GM18909 (cell line): ENCODE results near the gene BTNL2.
"Not testable (repeated sequence)": the region's sequence is repeated elsewhere in the genome, so short reads cannot be mapped to it uniquely, and the experiment has no call there.

Source experiments
- ATAC-seq: cut with Tn5 transposase; IDR thresholded peaks from one replicate; pipeline ENCODE4 v1.9.1; 2021; ENCODE audit warnings: mild to moderate bottlenecking; ENCODE audit not compliant: unreplicated experiment, poor library complexity

Gene BTNL2, protein sequence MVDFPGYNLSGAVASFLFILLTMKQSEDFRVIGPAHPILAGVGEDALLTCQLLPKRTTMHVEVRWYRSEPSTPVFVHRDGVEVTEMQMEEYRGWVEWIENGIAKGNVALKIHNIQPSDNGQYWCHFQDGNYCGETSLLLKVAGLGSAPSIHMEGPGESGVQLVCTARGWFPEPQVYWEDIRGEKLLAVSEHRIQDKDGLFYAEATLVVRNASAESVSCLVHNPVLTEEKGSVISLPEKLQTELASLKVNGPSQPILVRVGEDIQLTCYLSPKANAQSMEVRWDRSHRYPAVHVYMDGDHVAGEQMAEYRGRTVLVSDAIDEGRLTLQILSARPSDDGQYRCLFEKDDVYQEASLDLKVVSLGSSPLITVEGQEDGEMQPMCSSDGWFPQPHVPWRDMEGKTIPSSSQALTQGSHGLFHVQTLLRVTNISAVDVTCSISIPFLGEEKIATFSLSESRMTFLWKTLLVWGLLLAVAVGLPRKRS

DNA sequence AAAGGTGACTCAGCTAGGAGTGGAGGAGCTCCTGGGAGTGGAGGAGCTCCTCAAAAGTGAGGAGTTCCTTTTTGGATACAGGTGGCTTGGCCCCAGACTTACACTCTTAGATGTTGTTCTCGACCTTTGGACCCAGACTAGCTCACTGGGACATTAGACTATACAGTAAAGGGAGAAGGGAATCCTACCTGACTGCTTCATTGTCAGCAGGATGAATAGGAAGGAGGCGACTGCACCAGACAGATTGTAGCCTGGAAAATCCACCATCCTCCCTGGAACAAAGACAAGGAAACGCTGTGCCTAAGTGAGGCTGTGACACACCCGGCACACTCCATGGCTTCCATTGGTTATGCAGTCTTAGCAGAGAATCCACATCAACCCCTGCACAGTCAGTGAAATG lies at the start of gene BTNL2:
BTNL2 (minus strand) TSS at position 325 of the 400 bp plus-strand sequence; CDS start at position 267, 58 bp downstream.
- no peak for ATAC-seq

DNA sequence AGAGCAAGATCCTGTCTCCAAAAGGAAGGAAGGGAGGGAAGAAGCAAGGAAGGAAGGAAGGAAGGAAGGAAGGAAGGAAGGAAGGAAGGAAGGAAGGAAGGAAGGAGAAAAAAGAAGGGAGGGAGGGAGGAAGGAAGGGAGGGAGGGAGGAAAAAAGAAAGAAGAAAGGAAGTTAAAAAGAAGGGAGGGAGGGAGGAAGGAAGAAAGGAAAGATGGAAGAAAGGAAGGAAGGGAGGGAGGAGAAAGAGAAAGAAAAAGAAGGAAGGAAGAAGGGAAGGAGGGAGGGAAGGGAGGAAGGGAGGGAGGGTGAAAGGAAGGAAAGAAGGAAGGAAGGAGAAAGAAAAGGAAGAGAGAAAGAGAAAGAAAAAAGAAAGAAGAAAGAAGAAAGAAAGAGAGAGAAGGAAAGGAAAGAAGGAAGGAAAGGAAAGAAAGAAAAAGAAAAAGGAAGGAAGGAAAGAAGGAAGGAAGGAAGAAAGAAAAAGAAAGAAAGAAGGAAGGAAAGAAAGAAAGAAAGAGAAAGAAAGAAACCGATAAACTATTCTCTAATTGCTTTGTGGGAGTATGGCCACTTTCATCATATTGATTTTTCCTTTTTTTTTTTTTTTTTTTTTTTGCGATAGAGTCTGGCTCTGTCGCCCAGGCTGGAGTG lies 42.2 kb upstream of the BTNL2 start:
- no peak for ATAC-seq

DNA sequence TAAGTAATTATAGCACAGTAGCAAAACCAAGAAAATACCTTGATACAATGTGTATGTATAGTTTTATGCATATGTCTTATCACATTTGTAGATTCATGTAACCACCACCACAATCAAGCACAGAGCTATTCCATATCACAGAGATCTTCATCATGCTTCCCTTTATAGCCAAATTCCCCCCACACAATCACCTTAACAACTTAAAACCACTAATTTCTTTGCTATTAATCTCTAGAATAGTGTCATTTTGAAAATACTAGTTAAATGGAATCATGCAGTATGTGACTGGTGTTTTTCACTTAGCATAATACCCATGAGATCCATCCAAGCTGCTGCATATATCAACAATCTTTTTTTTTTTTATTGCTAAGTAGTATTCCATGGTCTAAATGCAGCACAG lies 41.0 kb upstream of the BTNL2 start:
- no peak for ATAC-seq

DNA sequence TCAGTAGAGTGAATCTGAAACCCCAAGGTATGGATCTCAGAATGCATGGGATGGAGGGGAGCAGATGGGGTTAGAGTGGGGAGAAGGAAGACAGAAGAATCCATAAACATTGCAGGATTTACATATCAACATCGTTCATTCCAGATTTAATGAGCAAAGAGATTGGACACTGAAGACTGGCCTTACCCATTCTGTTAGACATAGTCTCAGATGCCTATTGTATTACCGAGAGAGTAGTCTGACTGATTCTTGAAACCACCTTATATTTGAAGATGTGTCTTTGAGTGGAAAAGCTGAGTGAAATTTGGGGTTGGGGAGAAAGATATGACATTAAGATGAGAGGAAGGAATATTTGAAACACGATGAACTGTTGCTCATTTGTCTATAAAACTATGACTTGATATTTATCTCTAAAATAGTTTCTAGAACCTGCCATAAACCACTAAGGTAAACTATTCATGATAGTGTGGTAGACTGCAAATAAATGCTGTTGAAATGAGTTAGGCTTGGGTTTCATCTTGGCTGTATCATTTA lies 38.4 kb upstream of the BTNL2 start:
- ATAC-seq = no peak

DNA sequence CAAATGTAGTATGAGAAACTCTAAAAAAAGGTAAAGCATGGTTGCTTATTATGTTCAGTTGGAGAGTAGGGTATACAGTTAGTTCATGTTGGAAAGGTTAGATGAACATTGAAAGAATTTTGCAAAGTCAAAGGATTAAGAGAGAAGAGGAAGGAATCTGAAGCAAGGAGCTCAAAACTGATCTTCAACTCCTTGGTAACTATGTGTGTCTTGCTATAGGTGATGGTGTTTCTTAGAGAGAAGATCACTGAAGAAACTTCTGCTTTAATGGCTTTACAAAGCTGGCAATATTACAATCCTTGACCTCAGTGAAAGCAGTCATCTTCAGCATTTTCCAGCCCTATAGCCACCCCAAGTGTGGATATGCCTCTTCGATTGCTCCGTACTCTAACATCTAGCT lies 37.5 kb upstream of the BTNL2 start:
- no peak for ATAC-seq

DNA sequence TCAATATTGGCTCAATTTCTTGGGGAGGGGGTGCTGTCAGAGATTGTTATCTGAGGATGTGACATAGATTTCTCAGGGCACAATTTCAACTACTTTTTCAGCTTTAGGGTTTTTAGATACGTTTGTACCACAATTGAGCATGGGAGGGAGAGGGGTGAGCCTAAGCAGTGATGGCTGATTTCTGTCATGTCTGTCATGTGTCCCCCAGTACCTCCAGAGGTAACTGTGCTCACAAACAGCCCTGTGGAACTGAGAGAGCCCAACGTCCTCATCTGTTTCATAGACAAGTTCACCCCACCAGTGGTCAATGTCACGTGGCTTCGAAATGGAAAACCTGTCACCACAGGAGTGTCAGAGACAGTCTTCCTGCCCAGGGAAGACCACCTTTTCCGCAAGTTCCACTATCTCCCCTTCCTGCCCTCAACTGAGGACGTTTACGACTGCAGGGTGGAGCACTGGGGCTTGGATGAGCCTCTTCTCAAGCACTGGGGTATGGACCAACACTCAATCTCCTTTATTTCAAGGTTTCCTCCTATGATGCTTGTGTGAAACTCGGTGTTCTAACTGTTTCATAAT lies 36.1 kb upstream of the BTNL2 start:
- no peak for ATAC-seq

DNA sequence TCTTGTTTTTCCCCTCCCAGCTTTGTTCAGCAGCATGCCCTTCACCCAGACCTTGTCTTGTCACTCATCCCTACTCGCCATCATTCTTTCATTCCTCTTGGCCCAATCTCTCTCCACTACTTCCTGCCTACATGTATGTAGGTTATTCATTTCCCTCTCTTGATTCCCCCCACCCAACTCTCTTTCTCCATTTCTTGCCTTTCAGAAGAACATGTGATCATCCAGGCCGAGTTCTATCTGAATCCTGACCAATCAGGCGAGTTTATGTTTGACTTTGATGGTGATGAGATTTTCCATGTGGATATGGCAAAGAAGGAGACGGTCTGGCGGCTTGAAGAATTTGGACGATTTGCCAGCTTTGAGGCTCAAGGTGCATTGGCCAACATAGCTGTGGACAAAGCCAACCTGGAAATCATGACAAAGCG lies 35.3 kb upstream of the BTNL2 start:
- no peak for ATAC-seq

DNA sequence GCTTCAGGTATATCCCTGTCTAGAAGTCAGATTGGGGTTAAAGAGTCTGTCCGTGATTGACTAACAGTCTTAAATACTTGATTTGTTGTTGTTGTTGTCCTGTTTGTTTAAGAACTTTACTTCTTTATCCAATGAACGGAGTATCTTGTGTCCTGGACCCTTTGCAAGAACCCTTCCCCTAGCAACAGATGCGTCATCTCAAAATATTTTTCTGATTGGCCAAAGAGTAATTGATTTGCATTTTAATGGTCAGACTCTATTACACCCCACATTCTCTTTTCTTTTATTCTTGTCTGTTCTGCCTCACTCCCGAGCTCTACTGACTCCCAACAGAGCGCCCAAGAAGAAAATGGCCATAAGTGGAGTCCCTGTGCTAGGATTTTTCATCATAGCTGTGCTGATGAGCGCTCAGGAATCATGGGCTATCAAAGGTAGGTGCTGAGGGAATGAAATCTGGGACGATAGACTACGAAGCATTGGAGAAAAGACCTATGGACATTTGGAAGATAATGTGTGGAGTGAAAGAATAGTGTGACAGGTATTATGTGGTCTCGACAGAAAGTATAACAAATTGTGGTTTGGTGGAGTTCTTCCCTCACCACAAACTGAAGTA lies 32.7 kb upstream of the BTNL2 start, which contains the start of gene HLA-DRA:
HLA-DRA (plus strand) TSS at position 286 of the 613 bp plus-strand sequence; CDS start at position 350, 64 bp downstream.
- peak; percentile 70 for ATAC-seq

DNA sequence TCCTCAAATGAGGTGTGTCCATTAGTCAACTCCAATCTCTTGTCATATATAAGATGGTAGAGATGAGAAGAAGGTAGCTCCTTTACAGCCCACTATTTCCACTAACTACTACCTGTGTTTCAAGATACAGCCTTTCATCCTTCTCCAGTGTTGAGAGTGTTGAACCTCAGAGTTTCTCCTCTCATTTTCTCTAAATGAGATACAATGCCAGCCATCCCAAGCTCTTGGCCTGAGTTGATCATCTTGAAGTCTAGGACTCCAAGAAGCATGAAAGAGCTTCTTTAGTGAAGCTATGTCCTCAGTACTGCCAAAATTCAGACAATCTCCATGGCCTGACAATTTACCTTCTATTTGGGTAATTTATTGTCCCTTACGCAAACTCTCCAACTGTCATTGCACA lies 32.2 kb upstream of the BTNL2 start:
- no peak for ATAC-seq

DNA sequence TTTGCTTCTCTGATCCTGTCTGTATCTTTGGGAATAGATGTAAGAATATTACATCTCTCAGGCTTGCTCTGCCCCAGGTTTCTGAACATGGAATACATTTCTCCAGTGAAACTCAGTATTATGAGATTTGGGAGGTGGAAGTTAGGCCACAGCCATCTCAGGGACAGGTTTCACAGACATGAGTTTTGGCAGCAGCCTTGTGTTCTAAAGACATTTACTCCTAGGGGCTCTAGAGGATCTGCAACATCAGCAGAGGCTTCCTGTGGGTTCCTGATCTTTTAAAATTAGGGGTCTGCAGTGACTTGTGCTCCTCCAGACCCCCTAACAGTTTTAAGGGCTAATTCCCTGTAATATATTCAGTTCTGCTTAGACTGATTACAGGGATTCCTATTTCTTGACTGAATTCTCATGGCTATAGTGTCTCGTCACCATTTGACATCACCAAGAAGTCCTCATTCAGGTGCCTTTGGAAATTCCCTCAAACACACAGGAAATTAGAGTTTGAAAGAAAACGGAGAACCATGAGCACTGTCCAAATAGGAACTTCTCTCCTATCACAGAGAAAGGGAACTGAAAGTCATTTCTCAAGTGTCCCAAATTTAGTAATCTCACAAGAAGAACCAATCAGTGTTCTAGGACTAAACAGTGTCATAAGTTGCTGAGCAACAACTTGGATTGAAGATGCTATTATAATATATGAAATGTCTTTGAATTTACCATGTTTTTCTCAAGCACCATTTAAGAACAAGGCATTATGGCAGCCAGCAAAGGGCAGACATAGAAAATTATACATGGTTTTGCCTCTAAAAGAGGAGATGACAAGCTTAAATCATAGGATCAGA lies 30.2 kb upstream of the BTNL2 start:
- peak; percentile 74 for ATAC-seq

DNA sequence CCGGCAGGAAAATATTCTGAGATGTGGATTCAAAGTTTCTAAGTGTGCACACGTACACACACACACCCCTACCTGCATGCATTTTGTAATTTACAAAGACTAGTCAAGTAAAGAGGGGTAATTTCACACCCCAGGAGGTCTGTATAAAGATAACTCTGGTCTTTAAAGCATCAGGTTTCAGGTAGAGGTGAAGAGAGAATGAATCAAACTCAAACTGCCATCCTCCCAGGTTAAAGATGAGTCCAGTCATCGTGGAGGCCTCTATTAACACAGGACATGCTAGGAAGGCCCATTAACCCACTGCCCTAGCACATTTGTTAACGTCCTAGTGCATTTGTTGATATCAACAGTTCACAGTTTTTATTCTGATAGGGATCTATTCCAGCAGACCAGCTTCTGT lies 29.2 kb upstream of the BTNL2 start:
- no peak for ATAC-seq

DNA sequence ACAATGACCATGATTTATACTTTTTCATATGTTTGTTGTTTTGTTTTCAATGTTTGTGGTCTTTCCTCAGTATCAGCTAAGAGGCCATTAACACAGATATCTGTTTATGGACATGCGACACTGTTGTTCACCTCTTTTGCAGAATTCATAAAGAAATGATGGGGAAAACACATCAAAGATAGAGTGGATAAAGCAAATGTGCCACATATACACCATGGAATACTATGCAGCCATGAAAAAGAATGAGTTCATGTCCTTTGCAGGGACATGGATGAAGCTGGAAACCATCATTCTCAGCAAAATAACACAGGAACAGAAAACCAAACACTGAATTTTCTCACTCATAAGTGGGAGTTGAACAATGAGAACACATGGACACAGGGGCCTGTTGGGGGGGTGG lies 27.0 kb upstream of the BTNL2 start:
- not testable (repeated sequence) for ATAC-seq

DNA sequence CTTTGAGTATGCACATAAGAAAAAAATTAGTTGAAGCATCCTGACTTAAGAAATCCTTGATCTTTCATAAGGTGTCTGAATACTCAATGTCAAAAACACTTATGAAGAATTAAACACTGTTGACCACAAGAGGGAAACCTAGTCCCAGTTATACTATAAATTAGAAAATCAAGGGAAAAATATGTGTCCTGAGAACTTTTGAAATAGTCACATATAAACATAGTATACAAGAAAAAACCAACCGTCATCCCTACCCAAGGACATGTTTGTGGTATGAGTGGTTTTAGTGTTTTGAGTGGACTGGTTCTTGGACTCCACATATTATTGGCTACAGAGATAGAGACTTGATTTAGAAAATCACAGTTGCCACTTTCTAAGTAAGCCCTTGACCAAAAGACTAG lies 25.1 kb upstream of the BTNL2 start:
- ATAC-seq = no peak

DNA sequence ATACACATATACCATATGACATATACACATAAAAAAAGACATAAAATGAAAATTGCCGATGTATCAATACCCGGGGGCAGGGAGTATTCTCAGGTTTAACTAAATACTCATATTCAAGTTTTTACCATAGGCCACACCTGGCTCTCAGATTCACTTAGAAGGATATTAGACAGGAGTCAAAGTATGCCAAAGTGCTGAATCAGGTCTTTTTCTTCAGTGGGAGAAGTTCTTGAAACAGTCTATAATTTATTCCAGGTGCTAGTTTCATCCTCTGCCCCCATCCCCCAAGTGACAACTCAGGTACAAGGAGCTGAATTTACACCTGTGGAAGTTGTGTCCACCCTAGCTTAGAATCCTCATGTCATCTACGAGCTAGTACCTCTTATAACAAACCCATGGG lies 24.2 kb upstream of the BTNL2 start:
- ATAC-seq = no peak

DNA sequence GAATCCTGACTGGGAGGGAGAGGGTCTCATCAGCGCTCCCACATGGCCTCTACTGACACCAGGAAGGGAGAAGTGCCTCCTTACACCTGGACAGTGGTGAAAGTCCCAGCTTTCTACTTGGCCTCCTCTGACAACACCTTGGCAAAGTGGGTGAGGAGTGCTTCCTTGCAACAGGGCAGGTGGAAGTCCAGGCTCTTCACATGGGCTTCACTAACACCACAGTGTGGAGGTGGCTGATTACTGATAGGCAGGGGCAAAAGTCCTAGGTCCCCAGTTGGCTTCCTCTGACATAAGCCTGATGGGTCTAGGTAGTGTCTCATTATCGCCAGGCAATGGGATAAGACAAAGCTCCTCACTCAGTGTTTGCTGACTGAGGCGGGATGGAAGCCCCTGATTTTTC lies 23.2 kb upstream of the BTNL2 start:
- no peak for ATAC-seq

DNA sequence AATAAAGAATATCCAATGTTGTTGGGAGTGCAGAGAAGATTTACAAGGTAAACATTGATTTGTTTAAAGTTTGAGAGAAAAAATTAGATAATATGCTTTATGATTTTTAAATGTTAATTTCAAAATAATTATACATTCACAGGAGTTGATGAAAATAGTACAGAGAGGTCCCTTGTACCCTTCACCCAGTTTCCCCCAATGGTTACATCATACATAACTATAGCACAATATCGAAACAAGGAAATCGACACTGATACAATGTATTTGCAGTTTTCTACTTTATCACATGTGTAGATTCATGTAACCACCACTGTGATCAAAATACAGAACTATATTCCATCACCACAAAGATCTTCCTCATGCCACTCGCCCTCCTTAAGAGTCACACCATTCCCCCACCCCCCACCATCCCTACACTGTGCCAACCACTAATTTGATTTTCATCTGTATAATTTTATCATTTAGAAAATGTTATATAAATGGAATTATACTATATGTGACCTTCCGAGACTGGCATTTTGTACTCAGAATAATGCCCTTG lies 21.0 kb upstream of the BTNL2 start:
- ATAC-seq = no peak

DNA sequence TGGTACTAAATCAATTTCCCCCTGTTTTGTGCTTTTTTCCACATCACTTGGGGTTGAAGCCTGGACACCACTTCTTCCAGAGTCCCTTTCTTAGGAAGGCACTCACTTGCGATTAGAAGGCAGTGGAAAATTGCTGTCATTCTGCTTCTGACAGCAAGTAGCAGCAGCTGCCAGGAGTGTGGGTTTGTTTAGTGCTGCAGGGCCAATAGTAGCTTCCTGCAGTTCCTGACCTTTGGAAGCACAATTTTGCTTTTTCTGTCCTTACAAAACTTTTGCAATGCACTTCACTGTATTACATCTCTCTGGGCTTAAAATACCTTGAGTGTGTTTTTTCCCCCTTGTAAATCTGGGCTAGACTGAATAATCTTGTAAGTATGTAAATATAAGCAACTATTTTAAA lies 20.2 kb upstream of the BTNL2 start:
- no peak for ATAC-seq

DNA sequence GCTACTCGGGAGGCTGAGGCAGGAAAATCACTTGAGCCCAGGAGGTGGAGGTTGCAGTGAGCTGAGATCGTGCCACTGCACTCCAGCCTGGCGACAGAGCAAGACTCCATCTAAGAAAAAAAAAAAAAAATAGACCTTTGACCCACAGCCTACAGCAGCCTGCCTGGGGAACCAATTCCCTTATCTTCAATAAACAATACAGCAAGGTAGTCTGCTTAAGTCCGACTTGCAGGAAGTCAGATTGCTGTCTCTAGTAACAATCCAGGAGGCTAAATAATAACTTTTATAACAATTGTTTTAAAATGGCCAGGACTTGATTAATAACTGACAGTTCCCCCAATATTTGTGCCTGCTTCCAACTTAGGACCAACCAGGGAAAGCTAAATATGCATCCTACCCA lies 19.4 kb upstream of the BTNL2 start:
- ATAC-seq = no peak

DNA sequence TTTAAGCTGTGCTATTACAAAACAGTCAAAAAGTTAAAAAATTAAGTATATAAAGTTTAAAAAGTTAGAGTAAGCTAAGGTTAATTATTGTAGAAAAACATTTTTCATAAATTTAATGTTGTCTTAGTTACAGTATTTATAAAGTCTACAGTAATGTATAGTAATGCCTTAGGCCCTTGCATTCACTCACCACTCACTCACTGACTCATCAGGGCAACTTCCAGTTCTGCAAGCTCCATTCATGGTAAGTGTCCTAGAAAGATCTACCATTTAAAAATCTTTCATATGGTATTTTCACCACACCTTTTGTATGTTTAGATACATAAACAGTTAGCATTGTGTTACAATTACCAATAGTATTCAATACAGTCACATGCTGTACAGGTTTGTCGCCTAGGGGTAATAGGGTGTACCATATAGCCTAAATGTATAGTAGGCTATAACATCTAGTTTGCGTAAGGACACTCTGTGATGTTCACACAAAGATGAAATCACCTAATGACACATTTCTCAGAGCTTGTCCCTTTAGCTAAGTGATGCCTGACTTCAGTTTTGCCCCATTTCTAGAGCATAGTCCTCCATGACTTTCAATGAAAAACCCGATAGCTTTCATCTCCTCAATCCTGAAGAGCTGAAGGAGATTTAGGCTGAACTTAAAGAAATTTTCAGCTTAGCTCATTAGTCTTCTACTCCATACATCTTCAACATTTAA lies 17.8 kb upstream of the BTNL2 start:
- no peak for ATAC-seq
